Measurements from ENCODE around the gene EFCAB6.

Gene EFCAB6

GRCh38 chr22:43812149-43812842 lies at the start of gene EFCAB6:
Gene EFCAB6, minus strand, starts transcription at chr22:43812305. Its CDS starts 29,987 bp downstream, at chr22:43782318.
- DNase-seq, result peak; percentile 56

- no peak for DNase-seq
These were observed 49.4 kb upstream of the EFCAB6 start for GRCh38 chr22:43861529-43861928.

- DNase-seq, result no peak
These were observed 48.7 kb upstream of the EFCAB6 start for GRCh38 chr22:43860831-43861230.

GRCh38 chr22:43860126-43860525 lies 48.0 kb upstream of the EFCAB6 start:
- no peak for DNase-seq

- no peak for DNase-seq
These were observed 47.5 kb upstream of the EFCAB6 start for GRCh38 chr22:43859621-43860020.

- DNase-seq, result no peak
These were observed 47.1 kb upstream of the EFCAB6 start for GRCh38 chr22:43859176-43859575.

- DNase-seq, result no peak
These were observed 46.2 kb upstream of the EFCAB6 start for GRCh38 chr22:43858156-43858895.

GRCh38 chr22:43857367-43857766 lies 45.3 kb upstream of the EFCAB6 start:
- no peak for DNase-seq

GRCh38 chr22:43855431-43855830 lies 43.3 kb upstream of the EFCAB6 start:
- no peak for DNase-seq

- DNase-seq, result no peak
These were observed 42.7 kb upstream of the EFCAB6 start for GRCh38 chr22:43854786-43855271.

- no peak for DNase-seq
These were observed 42.1 kb upstream of the EFCAB6 start for GRCh38 chr22:43854121-43854785.

- DNase-seq, result no peak
These were observed 41.3 kb upstream of the EFCAB6 start for GRCh38 chr22:43853328-43853931.

- no peak for DNase-seq
These were observed 40.6 kb upstream of the EFCAB6 start for GRCh38 chr22:43852573-43853327.

- no peak for DNase-seq
These were observed 39.8 kb upstream of the EFCAB6 start for GRCh38 chr22:43851979-43852307.

GRCh38 chr22:43851058-43851978 lies 39.2 kb upstream of the EFCAB6 start:
- no peak for DNase-seq

- DNase-seq, result no peak
These were observed 38.4 kb upstream of the EFCAB6 start for GRCh38 chr22:43850529-43850928.

- no peak for DNase-seq
These were observed 37.6 kb upstream of the EFCAB6 start for GRCh38 chr22:43849731-43850130.

- DNase-seq, result no peak
These were observed 36.5 kb upstream of the EFCAB6 start for GRCh38 chr22:43848366-43849171.

GRCh38 chr22:43847376-43848289 lies 35.5 kb upstream of the EFCAB6 start:
- no peak for DNase-seq

All from GOT3 (cell line).